Endodermal cell (in vitro differentiated cells): ENCODE results near the gene CBL. TPM values are rescaled to one million over a fixed set of nuclear protein-coding genes. Genes with fewer than 3 reads are reported as not detected.
"Not testable (repeated sequence)": the region's sequence is repeated elsewhere in the genome, so short reads cannot be mapped to it uniquely, and the experiment has no call there.

ENCODE experiments used
- DNase-seq: peaks from one replicate; pipeline ENCODE4 v3.0.0-alpha.2; 2017
- H3K27ac ChIP-seq: 2 replicates; pipeline ENCODE4 v1.5.1; 2013; ENCODE audit warnings: mild to moderate bottlenecking, low read depth, low read length, moderate library complexity
- H3K27me3 ChIP-seq: 2 replicates; pipeline ENCODE4 v1.6.1; 2013; ENCODE audit warnings: mild to moderate bottlenecking, low read length, moderate library complexity; ENCODE audit not compliant: insufficient read depth, control insufficient read depth, poor library complexity, severe bottlenecking
- H3K36me3 ChIP-seq: 2 replicates; pipeline ENCODE4 v1.7.0; 2013; ENCODE audit warnings: mild to moderate bottlenecking, low read length, moderate library complexity; ENCODE audit not compliant: control insufficient read depth, insufficient read depth
- H3K4me1 ChIP-seq: one replicate; pipeline ENCODE4 v1.7.0; 2013; ENCODE audit warnings: low read length; ENCODE audit not compliant: control insufficient read depth, insufficient read depth
- H3K4me3 ChIP-seq: 2 replicates; pipeline ENCODE4 v1.5.1; 2013; ENCODE audit warnings: mild to moderate bottlenecking, low read length, moderate library complexity
- H3K9ac ChIP-seq: 2 replicates; pipeline ENCODE4 v1.6.1; 2013; ENCODE audit warnings: mild to moderate bottlenecking, low read length, moderate library complexity; ENCODE audit not compliant: poor library complexity, severe bottlenecking; ENCODE audit errors: extremely low read depth
- H3K9me3 ChIP-seq: 2 replicates; pipeline ENCODE4 v1.6.1; 2013; ENCODE audit warnings: mild to moderate bottlenecking, low read length, moderate library complexity; ENCODE audit not compliant: control insufficient read depth
- H3K27ac Mint-ChIP-seq: 2 replicates; pipeline ENCODE4 v1.8.0; 2020; ENCODE audit warnings: mixed read lengths
- H3K27me3 Mint-ChIP-seq: 2 replicates; pipeline ENCODE4 v1.8.0; 2021; ENCODE audit warnings: mild to moderate bottlenecking, mixed read lengths; ENCODE audit not compliant: insufficient read depth
- H3K36me3 Mint-ChIP-seq: 2 replicates; pipeline ENCODE4 v1.8.0; 2020; ENCODE audit warnings: low read depth, mixed read lengths
- H3K4me1 Mint-ChIP-seq: 2 replicates; pipeline ENCODE4 v1.8.0; 2020; ENCODE audit warnings: mixed read lengths
- H3K4me3 Mint-ChIP-seq: 2 replicates; pipeline ENCODE4 v1.8.0; 2020; ENCODE audit warnings: mild to moderate bottlenecking, moderate library complexity, mixed read lengths
- H3K9me3 Mint-ChIP-seq: 2 replicates; pipeline ENCODE4 v1.8.0; 2020; ENCODE audit warnings: mild to moderate bottlenecking, mixed read lengths
- CTCF ChIP-seq: fragments of 200-600 bp; sonication (generic); conservative IDR thresholded peaks from 2 replicates; pipeline ENCODE4 v1.5.0; 2021; ENCODE audit warnings: antibody characterized with exemption, mild to moderate bottlenecking
- WGBS, 2 experiments: methylation state at CpG; one replicate each; pipeline versions ENCODE4 v1.1.5 to v1.1.7; 2013; ENCODE audit warnings: missing lambda C conversion rate in 2 of 2, mixed read lengths in 1 of 2; ENCODE audit not compliant: insufficient coverage in 1 of 2, insufficient read length in 1 of 2; 5-methylcytosine and 5-hydroxymethylcytosine counted together
- total RNA-seq, 2 donors: library from RNA; stranded (reverse); fragmentation: NEBNext Ultra II Directional in 1 of 2; extraction: Animal tissue kit (Norgen Biotek cat#: 25700) in 1 of 2; gene quantifications; 2 replicates in 1 of 2; 3 replicates in 1 of 2; pipeline ENCODE4 v1.2.1, GENCODE V29; 2021

CBL gene
- total RNA-seq, 2 donors from 2014 or later: 40.3 to 52.7 TPM

- H3K36me3 ChIP-seq: no peaks in the 10 kb centered on the region
- 0 to 36% methylated on average over 2 to 6 of the region's 6 CpGs for WGBS, 2 experiments
- H3K9me3 ChIP-seq: no peaks in the 10 kb centered on the region
- Mint-ChIP-seq H3K27me3 (no peaks in the 10 kb centered on the region), H3K9me3 (no peaks in the 10 kb centered on the region), H3K4me1 (peaks cover 8% of the 10 kb centered on the region), H3K27ac (peak overlapping the region; percentile 77), H3K4me3 (peak overlapping the region; percentile 28), H3K36me3 (no peaks in the 10 kb centered on the region)
- TF ChIP-seq CTCF: no peak
- no peak overlapping the region for H3K9ac ChIP-seq
- peak; percentile 97 for DNase-seq
- H3K27ac ChIP-seq: no peak overlapping the region
- H3K4me3 ChIP-seq: no peak overlapping the region
- H3K27me3 ChIP-seq: no peaks in the 10 kb centered on the region
- H3K4me1 ChIP-seq: no peaks in the 10 kb centered on the region
These were observed 10.5 kb upstream of the CBL start for GRCh38 chr11:119195680-119196079.

GRCh38 chr11:119196833-119197483 is 9.2 kb upstream of the CBL start:
- TF ChIP-seq CTCF: peak; percentile 91
- Mint-ChIP-seq H3K4me1 (peaks cover 8% of the 10 kb centered on the region), H3K4me3 (no peak overlapping the region), H3K27me3 (peaks cover 3% of the 10 kb centered on the region), H3K27ac (no peak overlapping the region), H3K36me3 (no peaks in the 10 kb centered on the region), H3K9me3 (no peaks in the 10 kb centered on the region)
- 42 to 53% methylated on average over 4 to 5 of the region's 5 CpGs for WGBS, 2 experiments
- Histone ChIP-seq H3K4me3 (no peak overlapping the region), H3K27ac (no peak overlapping the region), H3K9me3 (no peaks in the 10 kb centered on the region), H3K4me1 (no peaks in the 10 kb centered on the region), H3K36me3 (no peaks in the 10 kb centered on the region), H3K9ac (no peak overlapping the region), H3K27me3 (no peaks in the 10 kb centered on the region)
- DNase-seq: peak; percentile 90

- Histone ChIP-seq H3K9me3 (no peaks in the 10 kb centered on the region), H3K27ac (no peak overlapping the region), H3K4me1 (no peaks in the 10 kb centered on the region), H3K4me3 (no peak overlapping the region), H3K9ac (no peak overlapping the region), H3K36me3 (no peaks in the 10 kb centered on the region), H3K27me3 (no peaks in the 10 kb centered on the region)
- TF ChIP-seq CTCF: no peak
- H3K27me3 Mint-ChIP-seq: peaks cover 3% of the 10 kb centered on the region
- H3K36me3 Mint-ChIP-seq: no peaks in the 10 kb centered on the region
- no peak overlapping the region for H3K27ac Mint-ChIP-seq
- no peaks in the 10 kb centered on the region for H3K9me3 Mint-ChIP-seq
- H3K4me3 Mint-ChIP-seq: no peak overlapping the region
- peaks cover 8% of the 10 kb centered on the region for H3K4me1 Mint-ChIP-seq
- 75 to 84% methylated on average over 3 to 6 of the region's 6 CpGs for WGBS, 2 experiments
- DNase-seq: no peak
These were observed 7.2 kb upstream of the CBL start for GRCh38 chr11:119198925-119199324.

GRCh38 chr11:119201236-119201635 is 4.9 kb upstream of the CBL start:
- H3K4me3 Mint-ChIP-seq, H3K9me3 ChIP-seq, H3K9me3 Mint-ChIP-seq, H3K27ac ChIP-seq, H3K4me1 ChIP-seq, H3K4me1 Mint-ChIP-seq, H3K27ac Mint-ChIP-seq, H3K9ac ChIP-seq, H3K36me3 ChIP-seq, H3K27me3 Mint-ChIP-seq, H3K36me3 Mint-ChIP-seq, DNase-seq, H3K27me3 ChIP-seq, H3K4me3 ChIP-seq: not testable (repeated sequence)
- 93 to 95% methylated on average over 2 to 5 of the region's 5 CpGs for WGBS, 2 experiments
